Spleen (tissue), 11 donors: ENCODE measurements around the gene SERINC5. TPM values are rescaled to one million over a fixed set of nuclear protein-coding genes. Genes with fewer than 3 reads are reported as not detected.

Source experiments
- DNase-seq: peaks from one replicate; pipeline ENCODE4 v3.0.0-alpha.2; 2020
- H3K27ac ChIP-seq, 8 donors: fragments of 200-600 bp; sonication (generic) in 7 of 8; 1 replicate in 4 of 8; 2 replicates in 4 of 8; pipeline versions ENCODE4 v1.5.0 to v1.8.0; 2016 to 2021; ENCODE audit warnings: inconsistent platforms in 4 of 8, mild to moderate bottlenecking in 4 of 8, moderate library complexity in 1 of 8
- H3K27me3 ChIP-seq, 7 donors: fragments of 200-600 bp; sonication (generic) in 6 of 7; replicated peaks in 1 of 7; 1 replicate in 4 of 7; 2 replicates in 3 of 7; pipeline versions ENCODE4 v1.5.0 to v1.8.0; 2016 to 2021; ENCODE audit warnings: inconsistent platforms in 3 of 7, mild to moderate bottlenecking in 1 of 7
- H3K36me3 ChIP-seq, 6 donors: fragments of 200-600 bp; sonication (generic) in 5 of 6; 1 replicate in 4 of 6; 2 replicates in 2 of 6; pipeline versions ENCODE4 v1.5.0 to v1.8.0; 2016 to 2021; ENCODE audit warnings: inconsistent platforms in 2 of 6
- H3K4me1 ChIP-seq, 6 donors: fragments of 200-600 bp; sonication (generic) in 5 of 6; 1 replicate in 3 of 6; 2 replicates in 3 of 6; pipeline versions ENCODE4 v1.5.0 to v1.8.0; 2016 to 2021; ENCODE audit warnings: inconsistent platforms in 3 of 6
- H3K4me3 ChIP-seq, 8 donors: fragments of 200-600 bp; sonication (generic) in 7 of 8; 1 replicate in 4 of 8; 2 replicates in 4 of 8; pipeline versions ENCODE4 v1.5.0 to v1.8.0; 2016 to 2021; ENCODE audit warnings: inconsistent platforms in 4 of 8, mild to moderate bottlenecking in 4 of 8, moderate library complexity in 2 of 8
- H3K9me3 ChIP-seq, 8 donors: fragments of 200-600 bp; sonication (generic) in 7 of 8; 1 replicate in 4 of 8; 2 replicates in 4 of 8; pipeline versions ENCODE4 v1.5.0 to v1.8.0; 2016 to 2021; ENCODE audit warnings: inconsistent platforms in 4 of 8
- POLR2A ChIP-seq, 3 donors: fragments of 450-650 bp; IDR thresholded peaks; one replicate each; pipeline ENCODE4 v1.5.1; 2017; ENCODE audit warnings: antibody characterized with exemption in 3 of 3, mild to moderate bottlenecking in 1 of 3
- POLR2AphosphoS5 ChIP-seq, 3 donors: sonication (generic); formaldehyde crosslinking; IDR thresholded peaks; one replicate each; pipeline ENCODE4 v1.5.1; 2017; ENCODE audit warnings: antibody characterized with exemption in 3 of 3
- WGBS, 5 donors: extraction: QIAGEN DNeasy Blood & Tissue Kit in 3 of 5; methylation state at CpG; one replicate each; pipeline versions ENCODE4 v1.1.5 to v1.1.7; 2013 to 2018; 5-methylcytosine and 5-hydroxymethylcytosine counted together
- intact Hi-C: fragments of 100-400 bp; cut with DNase I; formaldehyde crosslinking; loops from one replicate; pipeline ENCODE4 v1.15.0; 2023; ENCODE audit warnings: low total_unique reads
- polyA plus RNA-seq, 3 donors: library from polyadenylated mRNA; stranded (reverse); fragments of 200-250 nt; gene quantifications; one replicate each; pipeline ENCODE4 v1.2.1, GENCODE V29; 2013
- total RNA-seq, 7 donors: library from RNA; depleted of rRNA in 3 of 7; stranded (reverse); fragments of >200 nt in 3 of 7; fragmentation: NEBNext Ultra II Directional in 4 of 7; extraction: Animal tissue kit (Norgen Biotek cat#: 25700) in 4 of 7; gene quantifications; one replicate each; pipeline versions ENCODE4 v1.1.0 to v1.2.1, GENCODE V29; 2016 to 2021
- TF ChIP-seq, protein P1 (sequence below), 11 experiments: fragments of 200-600 bp in 7 of 11; fragments of 450-650 bp in 4 of 11; sonication (generic) in 4 of 11; IDR thresholded peaks in 8 of 11; conservative IDR thresholded peaks in 3 of 11; 1 replicate in 7 of 11; 2 replicates in 4 of 11; pipeline versions ENCODE4 v1.4.0 to v1.8.0; 2016 to 2021; ENCODE audit warnings: antibody characterized with exemption in 11 of 11, inconsistent platforms in 4 of 11, mild to moderate bottlenecking in 1 of 11
- donor health status: healthy with polysubstance abuse.
- donor health status: DM: no; HTN: no; CAD: no; lungs with moderate emphysema.
- donor health status: DM: no; HTN: no; CAD: no.
- donor health status: Bipolar disorder and iron deficiency.
- donor health status: healthy.
- donor health status: DM: no; HTN: no; CAD: no.
- donor health status: DM: yes; HTN: yes; CAD: no.

The SERINC5 gene
- total and polyA plus RNA-seq, 10 donors = 1.5 to 29.8 (median 21.2) TPM

DNA sequence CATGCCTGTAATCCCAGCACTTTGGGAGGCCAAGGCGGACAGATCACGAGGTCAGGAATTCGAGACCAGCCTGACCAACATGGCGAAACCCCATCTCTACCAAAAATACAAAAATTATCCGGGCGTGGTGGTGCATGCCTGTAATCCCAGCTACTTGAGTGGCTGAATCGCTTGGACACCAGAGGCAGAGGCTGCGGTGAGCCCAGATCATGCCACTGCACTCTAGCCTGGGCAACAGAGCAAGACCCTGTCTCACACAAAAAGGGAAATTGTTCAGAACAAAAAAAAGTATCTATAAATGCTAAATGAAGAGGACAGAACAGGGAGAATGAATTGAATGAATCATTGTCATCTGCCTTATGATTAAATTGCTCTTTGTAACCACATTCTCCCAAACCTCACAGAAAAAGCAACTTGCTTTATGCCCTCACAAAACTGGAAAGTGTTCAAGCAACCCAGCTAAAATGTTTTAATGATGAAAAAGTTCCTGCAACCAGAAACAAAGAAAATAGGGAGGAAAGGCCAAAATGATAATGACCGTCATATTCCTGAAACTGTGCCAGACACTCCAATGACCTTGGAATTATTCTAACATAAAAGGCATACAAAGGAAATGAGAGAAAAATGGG, 83.7 kb downstream of the SERINC5 start:
- Histone ChIP-seq H3K36me3 (peaks cover 0 to 79% (median 5%) of the 10 kb centered on the region in 6 donors), H3K4me1 (peaks cover 0 to 45% (median 17%) of the 10 kb centered on the region in 6 donors), H3K27me3 (no peaks in the 10 kb centered on the region), H3K9me3 (no peaks in the 10 kb centered on the region), H3K27ac (peak overlapping the region in 6 of 8 donors; percentile 12 to 55 (median 48)), H3K4me3 (no peak overlapping the region)
- no peak for DNase-seq
- intact Hi-C loops = no loop called here
- TF ChIP-seq, protein P1, sequence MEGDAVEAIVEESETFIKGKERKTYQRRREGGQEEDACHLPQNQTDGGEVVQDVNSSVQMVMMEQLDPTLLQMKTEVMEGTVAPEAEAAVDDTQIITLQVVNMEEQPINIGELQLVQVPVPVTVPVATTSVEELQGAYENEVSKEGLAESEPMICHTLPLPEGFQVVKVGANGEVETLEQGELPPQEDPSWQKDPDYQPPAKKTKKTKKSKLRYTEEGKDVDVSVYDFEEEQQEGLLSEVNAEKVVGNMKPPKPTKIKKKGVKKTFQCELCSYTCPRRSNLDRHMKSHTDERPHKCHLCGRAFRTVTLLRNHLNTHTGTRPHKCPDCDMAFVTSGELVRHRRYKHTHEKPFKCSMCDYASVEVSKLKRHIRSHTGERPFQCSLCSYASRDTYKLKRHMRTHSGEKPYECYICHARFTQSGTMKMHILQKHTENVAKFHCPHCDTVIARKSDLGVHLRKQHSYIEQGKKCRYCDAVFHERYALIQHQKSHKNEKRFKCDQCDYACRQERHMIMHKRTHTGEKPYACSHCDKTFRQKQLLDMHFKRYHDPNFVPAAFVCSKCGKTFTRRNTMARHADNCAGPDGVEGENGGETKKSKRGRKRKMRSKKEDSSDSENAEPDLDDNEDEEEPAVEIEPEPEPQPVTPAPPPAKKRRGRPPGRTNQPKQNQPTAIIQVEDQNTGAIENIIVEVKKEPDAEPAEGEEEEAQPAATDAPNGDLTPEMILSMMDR (IDR thresholded peaks at IDR 0.05 in 8 of 11, conservative IDR thresholded peaks at IDR 0.05 in 3 of 11) = no peak
- TF ChIP-seq POLR2A (IDR thresholded peaks at IDR 0.05) = no peak
- TF ChIP-seq POLR2AphosphoS5 (IDR thresholded peaks at IDR 0.05) = no peak
- 79 to 92% (median 88%) methylated on average over 9 of the region's 9 CpGs for WGBS, 5 donors

- TF ChIP-seq, protein P1 (IDR thresholded peaks at IDR 0.05 in 8 of 11, conservative IDR thresholded peaks at IDR 0.05 in 3 of 11) = no peak
- no peak for TF ChIP-seq POLR2A (IDR thresholded peaks at IDR 0.05)
- no peak for TF ChIP-seq POLR2AphosphoS5 (IDR thresholded peaks at IDR 0.05)
- H3K4me1 ChIP-seq = peaks cover 0 to 56% (median 17%) of the 10 kb centered on the region in 6 donors
- 80 to 100% (median 96%) methylated on average over 2 of the region's 2 CpGs for WGBS, 5 donors
- no peak for DNase-seq
- no peaks in the 10 kb centered on the region for H3K9me3 ChIP-seq
- H3K4me3 ChIP-seq = no peak overlapping the region
- no peaks in the 10 kb centered on the region for H3K27me3 ChIP-seq
- H3K27ac ChIP-seq = no peak overlapping the region
- intact Hi-C loops = no loop called here
- peaks cover 0 to 80% (median 5%) of the 10 kb centered on the region in 6 donors for H3K36me3 ChIP-seq
Observed at GRCh38 chr5:80170117-80170535, 85.7 kb downstream of the SERINC5 start.

DNA sequence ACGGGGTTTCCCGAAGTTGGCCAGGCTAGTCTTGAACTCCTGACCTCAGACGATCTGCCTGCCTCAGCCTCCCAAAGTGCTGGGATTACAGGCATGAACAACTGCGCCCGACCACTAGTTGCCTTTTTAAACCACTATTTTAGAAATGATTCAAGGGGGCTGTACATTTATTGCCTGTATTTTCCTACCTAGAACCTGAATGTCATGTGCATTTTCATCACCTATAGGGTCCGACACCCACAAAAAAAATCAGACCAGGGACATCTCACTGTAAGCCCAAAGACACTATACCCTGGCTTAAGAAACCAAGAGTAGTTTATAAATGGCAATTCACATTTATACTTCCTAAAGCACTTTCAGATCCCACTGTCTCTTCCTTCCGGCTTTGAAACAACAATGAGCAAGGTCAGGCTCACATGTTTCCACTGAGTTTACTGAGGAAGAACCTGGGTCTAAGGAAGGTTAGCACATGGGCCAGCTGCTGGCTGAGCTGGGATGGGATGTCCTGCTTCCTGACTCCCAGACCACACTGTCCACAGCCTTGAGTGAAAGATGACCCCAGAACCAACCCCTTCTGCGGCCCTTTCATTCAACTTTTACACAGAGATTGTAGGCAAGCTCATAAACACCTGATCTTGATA, 87.3 kb downstream of the SERINC5 start:
- intact Hi-C loops = no loop called here
- Histone ChIP-seq H3K9me3 (no peaks in the 10 kb centered on the region), H3K27ac (peak overlapping the region in 2 of 8 donors; percentile 0 to 9), H3K36me3 (peaks cover 0 to 69% (median 2%) of the 10 kb centered on the region in 6 donors), H3K4me3 (no peak overlapping the region), H3K4me1 (peaks cover 0 to 60% (median 17%) of the 10 kb centered on the region in 6 donors), H3K27me3 (no peaks in the 10 kb centered on the region)
- DNase-seq = no peak
- TF ChIP-seq POLR2A (IDR thresholded peaks at IDR 0.05) = no peak
- peak in 2 of 3 donors; percentile 43 to 48 for TF ChIP-seq POLR2AphosphoS5 (IDR thresholded peaks at IDR 0.05)
- 73 to 84% (median 76%) methylated on average over 8 of the region's 8 CpGs for WGBS, 5 donors

DNA sequence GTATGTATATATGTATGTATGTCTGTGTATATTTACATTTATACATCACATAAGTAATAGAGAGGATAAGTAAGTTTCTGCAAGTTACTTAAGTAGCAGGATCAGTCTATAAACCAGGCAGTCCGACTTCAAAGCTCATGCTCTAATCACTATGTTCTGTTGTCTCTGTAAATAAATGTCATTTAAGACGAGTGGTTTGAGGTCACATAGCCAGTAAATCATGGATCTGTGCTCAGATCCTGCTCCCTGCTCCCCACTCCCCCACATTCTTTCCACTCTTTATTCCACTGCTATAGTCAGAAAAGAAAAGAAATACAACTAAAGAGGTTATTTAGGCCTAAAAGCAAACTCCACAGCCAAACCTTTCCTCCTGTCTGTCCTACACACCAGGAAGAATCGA, 90.4 kb downstream of the SERINC5 start:
- WGBS, 5 donors = 72 to 81% (median 77%) methylated on average over 3 of the region's 3 CpGs

More for the DNA sequence above, 90.4 kb downstream of the SERINC5 start:
- TF ChIP-seq, protein P1 (IDR thresholded peaks at IDR 0.05 in 8 of 11, conservative IDR thresholded peaks at IDR 0.05 in 3 of 11) = no peak
- TF ChIP-seq POLR2AphosphoS5 (IDR thresholded peaks at IDR 0.05) = no peak
- no peak for TF ChIP-seq POLR2A (IDR thresholded peaks at IDR 0.05)
- Histone ChIP-seq H3K4me3 (no peak overlapping the region), H3K4me1 (peaks cover 0 to 33% (median 5%) of the 10 kb centered on the region in 6 donors), H3K36me3 (peaks cover 0 to 64% (median 2%) of the 10 kb centered on the region in 6 donors), H3K27ac (peak overlapping the region in 1 of 8 donors; percentile 26), H3K9me3 (no peaks in the 10 kb centered on the region), H3K27me3 (no peaks in the 10 kb centered on the region)
- DNase-seq = no peak
- intact Hi-C loops = no loop called here
